Esophagus squamous epithelium (tissue), 5 donors: Measurements from ENCODE around the gene DNAI7. TPM values are rescaled to one million over a fixed set of nuclear protein-coding genes. Genes with fewer than 3 reads are reported as not detected.
A peak's percentile ranks its signal among the peaks of the same experiment; 100 is the strongest.

ENCODE experiments used
- DNase-seq: peaks from one replicate; lab custom pipeline; 2025; lab: John Stamatoyannopoulos, UW
- H3K27ac ChIP-seq, 4 donors: fragments of 200-600 bp; sonication (generic); one replicate each; pipeline ENCODE4 v1.5.1; 2016 to 2019; ENCODE audit warnings: mild to moderate bottlenecking in 1 of 4
- H3K27me3 ChIP-seq, 4 donors: fragments of 200-600 bp; sonication (generic); 1 replicate in 3 of 4; 2 replicates in 1 of 4; pipeline versions ENCODE4 v1.5.1 to v1.6.0; 2017 to 2021; ENCODE audit warnings: antibody characterized with exemption in 1 of 4
- H3K36me3 ChIP-seq, 3 donors: fragments of 200-600 bp; sonication (generic); one replicate each; pipeline ENCODE4 v1.5.1; 2016 to 2019
- H3K4me1 ChIP-seq, 3 donors: fragments of 200-600 bp; sonication (generic); one replicate each; pipeline ENCODE4 v1.5.1; 2017 to 2019
- H3K4me3 ChIP-seq, 4 donors: fragments of 200-600 bp; sonication (generic); 1 replicate in 3 of 4; 2 replicates in 1 of 4; pipeline ENCODE4 v1.5.1; 2016 to 2019; ENCODE audit warnings: mild to moderate bottlenecking in 2 of 4, moderate library complexity in 1 of 4
- H3K9me3 ChIP-seq, 3 donors: fragments of 200-600 bp; sonication (generic); one replicate each; pipeline ENCODE4 v1.5.1; 2016 to 2019
- POLR2A ChIP-seq, 4 donors: fragments of 450-650 bp; IDR thresholded peaks; one replicate each; pipeline ENCODE4 v1.6.1; 2017; ENCODE audit warnings: antibody characterized with exemption in 4 of 4, mild to moderate bottlenecking in 4 of 4, moderate library complexity in 3 of 4
- WGBS, 2 donors: methylation state at CpG; one replicate each; pipeline ENCODE4 v1.1.5; 2018; 5-methylcytosine and 5-hydroxymethylcytosine counted together
- intact Hi-C: fragments of 100-400 bp; cut with DNase I; formaldehyde crosslinking; loops from one replicate; pipeline ENCODE4 v1.15.0; 2022
- total RNA-seq, 4 donors: library from RNA; depleted of rRNA; stranded (reverse); fragments of >200 nt; gene quantifications; one replicate each; pipeline ENCODE4 v1.1.0, GENCODE V29; 2016
- TF ChIP-seq, protein P1 (sequence below), 6 experiments: fragments of 450-650 bp in 4 of 6; fragments of 200-600 bp in 2 of 6; sonication (generic) in 2 of 6; IDR thresholded peaks; one replicate each; pipeline ENCODE4 v1.5.1; 2016 to 2019; ENCODE audit warnings: antibody characterized with exemption in 6 of 6, mild to moderate bottlenecking in 4 of 6, moderate library complexity in 4 of 6
- donor health status: DM: yes; HTN: yes; CAD: no.

The DNAI7 gene
- total RNA-seq, 4 donors from 2014 or later, result not detected

DNA sequence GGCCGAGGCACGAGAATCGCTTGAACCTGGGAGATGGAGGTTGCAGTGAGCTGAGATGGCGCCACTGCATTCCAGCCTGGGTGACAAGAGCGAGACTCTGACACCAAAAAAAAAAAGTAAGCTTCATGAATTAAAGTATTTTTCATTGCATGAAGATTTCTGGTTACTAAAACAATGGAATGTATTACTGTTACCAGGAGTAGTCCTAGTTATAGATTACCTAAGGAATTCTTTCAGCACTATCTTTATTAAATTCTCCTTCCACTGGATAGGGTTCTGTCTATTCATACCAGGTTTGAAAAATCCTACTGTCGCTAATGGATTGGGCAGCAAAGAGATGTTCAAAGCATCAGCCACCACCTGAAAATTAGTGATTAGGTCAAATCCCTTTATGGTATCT lies 12.5 kb upstream of the DNAI7 start:
- peaks cover 0 to 86% (median 5%) of the 10 kb centered on the region in 3 donors for H3K36me3 ChIP-seq

DNA sequence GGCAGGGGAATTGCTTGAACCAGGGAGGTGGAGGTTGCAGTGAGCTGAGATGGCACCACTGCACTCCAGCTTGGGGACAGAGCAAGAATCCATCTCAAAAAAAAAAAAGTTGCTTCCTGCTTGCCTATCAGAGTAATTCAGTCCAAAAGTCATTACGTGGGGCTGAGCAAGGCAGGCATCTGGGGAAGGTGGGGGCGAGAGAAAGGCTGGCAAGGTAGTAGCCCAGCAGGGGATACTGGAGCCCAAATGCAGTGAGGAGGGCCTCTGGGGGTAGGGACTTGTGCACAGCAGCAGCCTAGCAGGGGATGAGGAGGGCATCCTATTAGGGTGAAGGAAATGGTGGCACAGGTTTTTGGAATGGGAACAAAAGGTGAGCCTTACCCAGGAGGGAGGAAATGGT lies 7.2 kb upstream of the DNAI7 start:
- Histone ChIP-seq H3K4me3 (no peak overlapping the region), H3K9me3 (no peaks in the 10 kb centered on the region), H3K27ac (no peak overlapping the region), H3K4me1 (peaks cover 0 to 6% (median 0%) of the 10 kb centered on the region in 3 donors), H3K27me3 (no peaks in the 10 kb centered on the region), H3K36me3 (peaks cover 0 to 41% (median 5%) of the 10 kb centered on the region in 3 donors)
- TF ChIP-seq, protein P1, sequence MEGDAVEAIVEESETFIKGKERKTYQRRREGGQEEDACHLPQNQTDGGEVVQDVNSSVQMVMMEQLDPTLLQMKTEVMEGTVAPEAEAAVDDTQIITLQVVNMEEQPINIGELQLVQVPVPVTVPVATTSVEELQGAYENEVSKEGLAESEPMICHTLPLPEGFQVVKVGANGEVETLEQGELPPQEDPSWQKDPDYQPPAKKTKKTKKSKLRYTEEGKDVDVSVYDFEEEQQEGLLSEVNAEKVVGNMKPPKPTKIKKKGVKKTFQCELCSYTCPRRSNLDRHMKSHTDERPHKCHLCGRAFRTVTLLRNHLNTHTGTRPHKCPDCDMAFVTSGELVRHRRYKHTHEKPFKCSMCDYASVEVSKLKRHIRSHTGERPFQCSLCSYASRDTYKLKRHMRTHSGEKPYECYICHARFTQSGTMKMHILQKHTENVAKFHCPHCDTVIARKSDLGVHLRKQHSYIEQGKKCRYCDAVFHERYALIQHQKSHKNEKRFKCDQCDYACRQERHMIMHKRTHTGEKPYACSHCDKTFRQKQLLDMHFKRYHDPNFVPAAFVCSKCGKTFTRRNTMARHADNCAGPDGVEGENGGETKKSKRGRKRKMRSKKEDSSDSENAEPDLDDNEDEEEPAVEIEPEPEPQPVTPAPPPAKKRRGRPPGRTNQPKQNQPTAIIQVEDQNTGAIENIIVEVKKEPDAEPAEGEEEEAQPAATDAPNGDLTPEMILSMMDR (IDR thresholded peaks at IDR 0.05), result no peak
- TF ChIP-seq POLR2A (IDR thresholded peaks at IDR 0.05), result no peak
- no peak for DNase-seq
- 88 to 100% methylated on average over 2 of the region's 2 CpGs for WGBS, 2 donors
- intact Hi-C loops, result no loop called here

More for the DNA sequence above, 12.5 kb upstream of the DNAI7 start:
- Histone ChIP-seq H3K27me3 (no peaks in the 10 kb centered on the region), H3K4me1 (no peaks in the 10 kb centered on the region), H3K9me3 (no peaks in the 10 kb centered on the region), H3K27ac (no peak overlapping the region), H3K4me3 (no peak overlapping the region)
- TF ChIP-seq, protein P1 (IDR thresholded peaks at IDR 0.05), result no peak
- no peak for TF ChIP-seq POLR2A (IDR thresholded peaks at IDR 0.05)
- intact Hi-C loops, result no loop called here
- 91 to 97% methylated on average over 3 to 6 of the region's 6 CpGs for WGBS, 2 donors
- DNase-seq, result no peak

DNA sequence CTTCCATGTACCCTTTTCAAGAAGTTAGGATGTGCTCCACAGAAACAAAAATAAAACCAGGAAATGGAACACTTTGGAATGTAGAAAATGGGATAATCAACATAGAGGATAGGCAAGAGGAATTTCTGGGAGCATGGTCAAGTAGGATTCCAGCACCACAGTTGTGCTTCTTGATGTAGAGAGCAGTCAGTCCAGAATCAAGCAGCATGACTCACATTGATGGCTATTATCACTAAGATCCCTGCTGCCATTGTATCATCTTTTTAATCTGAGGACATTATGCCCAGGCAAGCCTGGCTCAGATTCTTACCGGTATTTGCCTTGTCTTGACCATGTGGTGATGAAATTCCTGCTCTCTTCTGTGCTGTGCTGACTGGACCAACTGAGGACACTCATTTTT lies 5.7 kb upstream of the DNAI7 start:
- intact Hi-C loops, result no loop called here
- DNase-seq, result no peak
- 38 to 45% methylated on average over 1 of the region's 1 CpG for WGBS, 2 donors
- TF ChIP-seq POLR2A (IDR thresholded peaks at IDR 0.05), result no peak
- TF ChIP-seq, protein P1 (IDR thresholded peaks at IDR 0.05), result no peak
- Histone ChIP-seq H3K9me3 (no peaks in the 10 kb centered on the region), H3K36me3 (peaks cover 0 to 27% (median 0%) of the 10 kb centered on the region in 3 donors), H3K27me3 (no peaks in the 10 kb centered on the region), H3K27ac (no peak overlapping the region), H3K4me1 (peaks cover 0 to 17% (median 7%) of the 10 kb centered on the region in 3 donors), H3K4me3 (no peak overlapping the region)

DNA sequence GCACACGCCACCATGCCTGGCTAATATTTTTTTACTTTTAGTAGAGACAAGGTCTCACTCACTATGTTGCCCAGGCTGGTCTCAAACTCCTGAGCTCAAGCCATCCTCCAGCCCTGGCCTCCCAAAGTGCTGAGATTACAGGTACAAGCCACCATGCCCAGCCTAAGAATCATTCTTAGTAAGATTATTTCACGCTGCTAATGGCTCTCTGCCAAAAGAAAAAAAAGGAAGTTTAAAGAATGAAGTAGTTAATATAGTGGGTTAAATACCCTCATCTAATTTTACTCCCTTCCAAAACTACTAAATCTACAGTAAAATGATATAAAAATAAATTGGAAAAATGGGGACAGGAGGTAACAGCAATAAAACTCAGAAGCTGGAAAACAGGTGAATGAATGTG lies 2.6 kb upstream of the DNAI7 start:
- DNase-seq, result no peak
- Histone ChIP-seq H3K27ac (no peak overlapping the region), H3K36me3 (no peaks in the 10 kb centered on the region), H3K9me3 (no peaks in the 10 kb centered on the region), H3K27me3 (no peaks in the 10 kb centered on the region), H3K4me3 (no peak overlapping the region), H3K4me1 (peaks cover 0 to 28% (median 12%) of the 10 kb centered on the region in 3 donors)
- TF ChIP-seq, protein P1 (IDR thresholded peaks at IDR 0.05), result no peak
- no peak for TF ChIP-seq POLR2A (IDR thresholded peaks at IDR 0.05)
- WGBS, 2 donors, result 61 to 67% methylated on average over 2 of the region's 2 CpGs
- intact Hi-C loops, result no loop called here

DNA sequence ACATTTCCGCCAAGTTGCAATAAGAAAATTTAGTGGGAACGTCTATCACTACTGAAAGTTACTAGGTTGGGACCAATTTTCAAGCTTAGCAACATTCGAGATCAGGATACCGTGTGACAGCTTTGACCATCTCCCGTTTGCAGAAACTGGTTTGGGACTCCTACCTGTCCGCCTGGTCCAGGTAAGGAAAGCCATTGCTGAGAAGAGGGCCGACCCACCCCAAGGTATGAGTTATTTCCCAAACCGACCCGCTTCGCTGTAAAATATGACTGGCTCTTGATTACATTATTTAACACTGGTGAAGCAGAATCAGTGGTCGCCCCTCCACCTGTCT lies 271 bp downstream of the DNAI7 start:
- TF ChIP-seq POLR2A (IDR thresholded peaks at IDR 0.05), result no peak
- TF ChIP-seq, protein P1 (IDR thresholded peaks at IDR 0.05), result no peak
- Histone ChIP-seq H3K9me3 (no peaks in the 10 kb centered on the region), H3K36me3 (no peaks in the 10 kb centered on the region), H3K4me1 (peaks cover 0 to 22% (median 12%) of the 10 kb centered on the region in 3 donors), H3K27me3 (no peaks in the 10 kb centered on the region), H3K27ac (peak overlapping the region; percentile 87 to 96 (median 96)), H3K4me3 (peak overlapping the region; percentile 70 to 90 (median 82))
- intact Hi-C loops, result no loop called here
- DNase-seq, result no peak
- 6 to 21% methylated on average over 4 to 10 of the region's 11 CpGs for WGBS, 2 donors
